Gastroesophageal sphincter (tissue), 3 donors: ENCODE measurements around the gene TAF15.

ENCODE experiments used
- POLR2A ChIP-seq, 2 donors: fragments of 450-650 bp; IDR thresholded peaks; one replicate each; pipeline ENCODE4 v1.6.1; 2017; ENCODE audit warnings: antibody characterized with exemption in 2 of 2, mild to moderate bottlenecking in 2 of 2, moderate library complexity in 1 of 2
- POLR2AphosphoS5 ChIP-seq: sonication (generic); formaldehyde crosslinking; IDR thresholded peaks from one replicate; pipeline ENCODE4 v1.6.1; 2017; ENCODE audit warnings: antibody characterized with exemption
- TF ChIP-seq, protein P1 (sequence below), 4 experiments: fragments of 200-600 bp in 2 of 4; fragments of 450-650 bp in 2 of 4; sonication (generic) in 1 of 4; IDR thresholded peaks; one replicate each; pipeline ENCODE4 v1.5.1; 2017 to 2019; ENCODE audit warnings: antibody characterized with exemption in 4 of 4, mild to moderate bottlenecking in 2 of 4, moderate library complexity in 2 of 4

- TF ChIP-seq, protein P1, sequence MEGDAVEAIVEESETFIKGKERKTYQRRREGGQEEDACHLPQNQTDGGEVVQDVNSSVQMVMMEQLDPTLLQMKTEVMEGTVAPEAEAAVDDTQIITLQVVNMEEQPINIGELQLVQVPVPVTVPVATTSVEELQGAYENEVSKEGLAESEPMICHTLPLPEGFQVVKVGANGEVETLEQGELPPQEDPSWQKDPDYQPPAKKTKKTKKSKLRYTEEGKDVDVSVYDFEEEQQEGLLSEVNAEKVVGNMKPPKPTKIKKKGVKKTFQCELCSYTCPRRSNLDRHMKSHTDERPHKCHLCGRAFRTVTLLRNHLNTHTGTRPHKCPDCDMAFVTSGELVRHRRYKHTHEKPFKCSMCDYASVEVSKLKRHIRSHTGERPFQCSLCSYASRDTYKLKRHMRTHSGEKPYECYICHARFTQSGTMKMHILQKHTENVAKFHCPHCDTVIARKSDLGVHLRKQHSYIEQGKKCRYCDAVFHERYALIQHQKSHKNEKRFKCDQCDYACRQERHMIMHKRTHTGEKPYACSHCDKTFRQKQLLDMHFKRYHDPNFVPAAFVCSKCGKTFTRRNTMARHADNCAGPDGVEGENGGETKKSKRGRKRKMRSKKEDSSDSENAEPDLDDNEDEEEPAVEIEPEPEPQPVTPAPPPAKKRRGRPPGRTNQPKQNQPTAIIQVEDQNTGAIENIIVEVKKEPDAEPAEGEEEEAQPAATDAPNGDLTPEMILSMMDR (IDR thresholded peaks at IDR 0.05) = no peak
- TF ChIP-seq POLR2A (IDR thresholded peaks at IDR 0.05) (no peak), POLR2AphosphoS5 (no peak)
These were observed 38.5 kb downstream of the TAF15 start for GRCh38 chr17:35847633-35848373.
